ENCODE data around the gene ZNF746. TPM values are rescaled to one million over a fixed set of nuclear protein-coding genes. Genes with fewer than 3 reads are reported as not detected.

Gene ZNF746
- total RNA-seq, 1 donor from 2014 or later: 24.8 TPM

Other genes with a start within 250 kb of the ZNF746 start
- gene ZNF783, start 235.6 kb downstream of the ZNF746 start, total RNA-seq: 27.2 and 27.4 TPM in 2 replicates
- 18.2 and 19.2 TPM in 2 replicates for gene ZNF777, start 36.7 kb downstream of the ZNF746 start, total RNA-seq